ENCODE data around the gene CNOT6.
"Not testable (repeated sequence)": the region's sequence is repeated elsewhere in the genome, so short reads cannot be mapped to it uniquely, and the experiment has no call there.

Gene CNOT6

DNA sequence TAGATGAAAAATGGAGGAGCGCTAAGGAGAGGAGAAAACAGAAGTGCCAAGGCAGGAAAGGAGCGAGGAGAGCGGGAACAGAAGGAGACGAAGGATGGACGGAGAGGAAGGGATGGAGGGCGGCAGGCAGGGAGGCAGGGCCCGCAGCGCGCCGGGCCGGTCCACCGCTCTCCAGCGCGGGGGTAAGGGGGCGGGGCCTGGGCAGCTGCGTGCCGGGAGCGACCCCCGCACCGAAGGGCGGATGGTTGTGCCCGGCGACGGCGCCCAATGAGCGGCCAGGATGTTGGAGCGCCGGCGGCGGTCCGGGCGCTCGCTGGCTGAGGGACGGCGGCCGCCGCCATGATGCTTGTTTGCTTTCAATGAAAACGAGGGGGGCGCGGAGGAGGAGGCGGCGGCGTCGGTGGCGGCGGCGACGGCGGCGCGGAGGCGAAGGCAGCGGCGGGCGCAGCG lies at the start of gene CNOT6:
Gene CNOT6 (plus strand): TSS at position 320 of the 450 bp plus-strand sequence. CDS start 34,898 bp downstream, outside the sequence.
- DNase-seq (ENCODE audit: low read depth in 2 of 2): peak; percentile 90 to 92

DNA sequence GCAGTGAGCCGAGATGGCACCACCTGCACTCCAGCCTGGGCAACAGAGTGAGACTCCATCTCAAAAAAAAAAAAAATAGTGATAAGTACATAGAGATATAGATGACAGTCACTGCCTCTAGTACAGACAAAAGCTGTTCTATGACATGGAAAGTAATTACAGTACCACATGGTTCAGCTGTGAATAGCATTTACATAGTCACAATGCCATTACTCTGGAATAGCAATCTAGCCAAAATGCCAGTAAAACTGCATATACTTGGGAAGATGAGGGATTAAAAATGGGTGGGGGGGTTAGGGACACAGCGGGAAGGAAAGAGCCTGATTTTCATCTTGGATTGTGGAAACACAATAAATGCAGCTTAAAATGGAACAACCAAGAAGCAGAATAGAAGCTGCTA lies 39.4 kb upstream of the CNOT6 start:
- DNase-seq (ENCODE audit: low read depth in 2 of 2): no peak

GRCh38 chr5:180455872-180456271 lies 38.3 kb upstream of the CNOT6 start:
- no peak for DNase-seq (ENCODE audit: low read depth in 2 of 2)

DNA sequence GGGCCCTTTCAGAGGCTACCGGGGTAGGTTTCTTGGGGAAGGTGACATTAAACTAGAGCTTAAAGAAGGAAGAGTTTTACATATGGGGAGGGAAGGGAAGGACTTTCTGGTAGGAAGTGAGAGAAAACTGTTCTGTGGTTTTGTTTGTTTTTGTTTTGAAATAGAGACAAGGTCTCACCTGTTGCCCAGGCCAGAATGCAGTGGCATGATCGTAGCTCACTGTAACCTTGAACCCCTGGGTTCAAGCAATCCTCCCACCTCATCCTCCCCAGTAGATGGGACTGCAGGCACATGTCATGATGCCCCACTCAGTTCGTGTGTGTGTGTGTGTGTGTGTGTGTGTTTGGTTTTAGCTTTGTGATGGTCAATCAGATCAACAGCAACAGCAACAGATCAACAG lies 37.4 kb upstream of the CNOT6 start:
- no peak for DNase-seq (ENCODE audit: low read depth in 2 of 2)

GRCh38 chr5:180458852-180459673 lies 35.1 kb upstream of the CNOT6 start:
- DNase-seq (ENCODE audit: low read depth in 2 of 2): not testable (repeated sequence)

DNA sequence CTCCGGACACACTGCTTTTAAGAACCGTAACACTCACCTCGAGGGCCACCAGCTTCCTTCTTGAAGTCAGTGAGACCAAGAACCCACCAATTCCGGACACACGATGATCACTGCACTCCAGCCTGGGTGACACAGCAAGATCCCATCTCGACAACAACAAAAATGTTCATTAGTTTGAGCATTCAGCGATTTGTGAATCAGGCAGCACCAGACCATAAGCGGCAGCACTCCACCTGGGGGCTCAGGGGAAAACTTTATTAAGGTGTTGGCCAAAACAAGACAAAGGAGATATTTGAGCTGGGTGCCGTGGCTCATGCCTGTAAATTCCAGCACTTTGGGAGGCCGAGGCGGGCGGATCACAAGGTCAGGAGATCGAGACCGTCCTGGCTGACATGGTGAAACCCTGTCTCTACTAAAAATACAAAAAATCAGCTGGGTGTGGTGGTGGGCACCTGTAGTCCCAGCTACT lies 34.5 kb upstream of the CNOT6 start:
- DNase-seq (ENCODE audit: low read depth in 2 of 2): not testable (repeated sequence)

GRCh38 chr5:180460834-180461233 lies 33.3 kb upstream of the CNOT6 start:
- DNase-seq (ENCODE audit: low read depth in 2 of 2): no peak

DNA sequence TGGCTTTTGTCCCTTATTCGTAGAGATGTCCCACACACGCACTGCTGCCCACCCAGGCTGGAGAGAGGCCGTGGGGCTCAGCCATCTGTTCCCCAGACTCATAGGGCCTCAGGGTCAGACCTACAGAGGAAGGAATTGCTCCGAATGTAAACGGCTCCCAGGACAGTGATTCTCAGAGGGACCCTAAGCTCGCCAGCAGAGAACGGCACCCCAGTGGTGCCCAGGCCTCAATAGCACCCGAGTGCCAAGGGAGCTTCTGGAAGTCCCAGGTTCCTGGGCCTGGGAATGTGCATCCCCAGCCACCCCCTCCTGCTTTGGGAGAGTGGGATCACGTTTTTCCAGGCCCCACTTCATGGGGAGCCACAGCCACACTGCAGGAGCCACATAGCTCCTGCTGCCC lies 32.9 kb upstream of the CNOT6 start:
- no peak for DNase-seq (ENCODE audit: low read depth in 2 of 2)

GRCh38 chr5:180463216-180463900 lies 30.8 kb upstream of the CNOT6 start:
- DNase-seq (ENCODE audit: low read depth in 2 of 2): no peak

GRCh38 chr5:180463916-180464602 lies 30.1 kb upstream of the CNOT6 start:
- no peak for DNase-seq (ENCODE audit: low read depth in 2 of 2)

DNA sequence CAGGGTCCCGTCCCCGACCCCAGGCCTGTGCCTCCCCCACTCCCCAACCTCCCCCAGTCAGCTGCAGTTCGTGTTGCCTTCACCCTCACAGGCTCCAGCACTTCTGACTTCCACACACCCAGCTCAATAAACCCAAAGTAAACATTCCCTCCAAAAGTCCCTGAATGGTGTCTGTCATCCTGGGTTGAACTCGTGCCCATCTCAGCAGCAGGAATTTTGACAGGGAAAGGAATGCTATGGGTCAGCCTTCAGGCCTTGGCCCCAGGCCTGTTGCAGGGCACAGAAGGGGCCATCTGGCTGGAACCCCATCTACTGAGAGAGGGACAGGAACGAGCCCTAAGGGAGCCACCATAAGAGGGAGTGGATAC lies 29.6 kb upstream of the CNOT6 start:
- DNase-seq (ENCODE audit: low read depth in 2 of 2): no peak

DNA sequence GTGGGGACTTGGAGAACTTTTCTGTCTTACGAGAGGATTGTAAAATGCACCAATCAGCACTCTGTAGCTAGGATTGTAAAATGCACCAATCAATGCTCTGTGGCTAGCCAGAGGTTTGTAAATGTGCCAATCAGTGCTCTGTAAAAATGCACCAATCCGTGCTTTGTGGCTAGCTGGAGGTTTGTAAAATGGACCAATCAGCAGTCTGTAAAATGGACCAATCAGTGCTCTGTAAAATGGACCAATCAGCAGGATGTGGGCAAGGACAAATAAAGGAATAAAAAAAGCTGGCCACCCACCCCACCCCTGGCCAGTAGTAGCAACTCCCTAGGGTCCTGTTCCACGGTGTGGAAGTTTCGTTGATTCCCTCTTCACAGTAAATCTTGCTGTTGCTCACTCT lies 29.1 kb upstream of the CNOT6 start:
- DNase-seq (ENCODE audit: low read depth in 2 of 2): not testable (repeated sequence)

DNA sequence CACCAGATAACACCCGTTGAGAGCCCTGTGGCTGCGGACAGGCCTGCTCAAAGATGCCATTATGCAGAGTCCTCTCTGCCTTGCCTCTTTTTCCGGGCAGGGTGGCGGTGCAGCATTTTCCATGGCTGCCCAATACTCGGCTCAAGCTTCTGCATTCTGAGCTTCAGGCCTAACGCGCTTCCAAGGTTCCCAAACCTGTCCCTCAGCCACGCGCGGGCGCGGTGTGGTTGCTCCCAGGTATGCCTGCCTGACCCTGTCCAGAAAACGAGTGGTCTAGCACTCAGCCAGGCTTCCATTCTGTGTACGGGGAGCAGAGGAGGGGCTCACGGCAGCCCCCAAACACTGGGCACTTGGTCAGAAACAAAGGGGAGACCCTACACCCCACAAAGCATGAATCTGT lies 27.9 kb upstream of the CNOT6 start:
- no peak for DNase-seq (ENCODE audit: low read depth in 2 of 2)

DNA sequence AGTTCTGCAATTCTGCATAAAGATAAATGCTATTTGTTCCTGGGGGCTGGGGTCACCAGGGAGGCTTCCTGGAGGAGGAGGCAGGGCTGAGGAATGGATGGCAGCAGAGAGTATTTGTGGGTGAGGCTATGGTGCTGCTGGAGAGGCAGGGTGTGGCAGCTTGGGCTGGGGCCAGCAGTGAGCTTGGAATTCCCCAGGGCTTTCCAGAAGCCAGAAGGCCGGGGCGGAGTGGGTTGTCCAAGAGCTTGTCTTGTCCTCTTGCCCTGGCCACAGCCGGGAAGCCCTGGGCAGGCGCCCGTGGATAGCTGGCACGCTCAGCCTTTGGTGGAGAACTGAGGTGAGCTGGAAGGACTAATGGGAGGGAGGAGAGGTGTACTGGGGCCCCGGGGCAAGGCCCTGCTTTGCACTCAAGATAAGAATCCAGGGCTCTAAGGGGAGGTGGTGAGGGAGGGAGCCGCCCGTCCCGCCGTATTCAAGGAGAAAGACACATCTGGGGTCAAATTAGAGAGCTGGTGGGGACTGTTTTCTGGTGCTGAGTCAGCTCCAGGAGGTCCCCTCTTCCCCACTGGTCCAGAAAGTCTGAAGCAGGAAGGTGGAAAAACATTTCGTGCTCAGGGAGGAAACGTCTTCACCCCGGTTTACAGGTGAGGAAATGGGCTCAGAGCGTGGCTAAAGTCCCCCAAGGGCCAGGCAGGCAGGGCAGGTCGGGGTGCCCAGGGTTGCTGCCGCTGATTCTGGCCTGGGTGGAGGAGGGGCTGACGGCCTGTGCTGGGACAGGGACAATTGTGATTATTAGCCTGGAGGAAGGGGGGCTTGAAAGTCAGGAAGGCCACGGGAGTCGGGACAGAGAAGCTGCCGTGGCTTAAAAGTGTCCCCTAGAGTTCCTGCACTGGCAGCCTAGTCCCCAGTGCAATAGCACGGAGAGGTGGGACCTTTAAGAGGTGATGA lies 26.9 kb upstream of the CNOT6 start:
- DNase-seq (ENCODE audit: low read depth in 2 of 2): no peak

DNA sequence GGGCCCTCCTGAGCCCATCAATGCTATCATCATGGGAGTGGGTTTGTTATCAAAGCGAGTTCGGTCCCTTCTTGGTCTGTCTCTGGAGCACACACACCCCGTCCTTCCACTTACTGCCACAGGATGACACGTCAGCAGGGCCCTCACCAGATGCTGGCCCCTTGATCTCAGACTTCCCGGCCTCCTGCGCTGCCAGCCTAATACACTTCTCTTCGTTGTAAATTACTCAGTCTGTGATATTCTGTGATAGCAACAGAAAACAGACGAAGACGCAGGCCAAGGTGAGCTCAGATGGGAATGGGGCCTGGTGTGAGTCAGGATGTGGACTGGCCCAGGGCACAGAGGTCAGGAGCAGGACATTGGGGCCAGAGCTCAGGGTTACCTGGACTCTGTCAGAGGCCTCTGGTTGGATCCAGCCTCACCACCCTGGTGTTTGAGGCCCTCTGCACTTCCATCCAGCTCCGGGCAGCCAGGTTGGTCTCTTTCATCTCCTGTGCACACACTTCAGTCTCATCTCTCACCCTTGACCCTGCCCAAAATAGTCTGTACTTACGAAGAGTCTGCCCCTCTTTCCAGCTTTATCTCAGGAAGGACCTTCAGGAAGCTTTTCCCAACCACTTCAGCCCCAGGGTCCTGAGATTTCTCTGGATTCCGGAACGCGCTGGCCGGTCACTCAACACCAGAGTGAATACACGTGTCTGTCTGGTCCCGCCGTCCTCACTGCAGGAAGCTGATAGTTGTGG lies 26.0 kb upstream of the CNOT6 start:
- DNase-seq (ENCODE audit: low read depth in 2 of 2): no peak

DNA sequence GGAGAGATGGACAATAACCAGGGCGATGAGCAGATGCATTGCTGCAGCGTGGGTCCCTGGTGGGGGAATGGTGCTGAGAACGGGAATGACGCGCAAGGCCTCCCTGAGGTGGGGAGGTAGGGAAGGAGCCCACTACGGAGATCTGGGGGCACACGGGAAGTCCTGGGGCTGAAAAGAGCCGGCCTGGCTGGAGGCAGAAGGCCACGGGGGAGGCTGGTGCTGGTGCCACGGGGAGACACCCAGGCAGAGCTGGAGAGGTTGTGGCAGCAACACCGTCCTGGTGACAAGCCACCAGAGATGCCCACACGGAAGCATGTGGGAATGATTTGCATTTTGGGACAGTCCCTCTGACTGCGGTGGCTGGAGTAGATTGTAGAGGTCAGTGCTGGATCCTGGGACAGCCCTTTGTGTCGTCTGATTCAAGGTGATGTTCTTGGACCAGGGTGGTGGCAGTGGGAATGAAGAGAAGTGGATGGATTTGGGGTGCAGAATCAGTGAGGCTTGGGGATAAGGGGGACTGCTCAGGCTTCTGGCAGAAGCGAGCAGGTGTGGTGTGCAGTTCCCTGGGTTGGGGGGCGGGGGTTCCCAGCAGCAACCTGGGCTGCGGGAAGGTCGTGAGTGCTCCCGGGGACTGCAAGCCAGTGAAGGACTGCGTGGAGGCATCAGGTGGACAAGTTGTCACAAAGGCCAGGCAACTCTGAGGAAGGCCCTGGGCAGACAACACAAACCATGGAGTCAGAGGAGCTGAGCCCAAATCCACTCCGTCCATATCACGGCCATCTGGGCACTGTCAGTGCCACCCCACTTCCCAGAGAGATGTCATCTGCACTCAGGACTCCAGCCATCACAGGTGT lies 25.2 kb upstream of the CNOT6 start:
- DNase-seq (ENCODE audit: low read depth in 2 of 2): no peak

- no peak for DNase-seq (ENCODE audit: low read depth in 2 of 2)
Observed at GRCh38 chr5:180469586-180469865, 24.7 kb upstream of the CNOT6 start.

DNA sequence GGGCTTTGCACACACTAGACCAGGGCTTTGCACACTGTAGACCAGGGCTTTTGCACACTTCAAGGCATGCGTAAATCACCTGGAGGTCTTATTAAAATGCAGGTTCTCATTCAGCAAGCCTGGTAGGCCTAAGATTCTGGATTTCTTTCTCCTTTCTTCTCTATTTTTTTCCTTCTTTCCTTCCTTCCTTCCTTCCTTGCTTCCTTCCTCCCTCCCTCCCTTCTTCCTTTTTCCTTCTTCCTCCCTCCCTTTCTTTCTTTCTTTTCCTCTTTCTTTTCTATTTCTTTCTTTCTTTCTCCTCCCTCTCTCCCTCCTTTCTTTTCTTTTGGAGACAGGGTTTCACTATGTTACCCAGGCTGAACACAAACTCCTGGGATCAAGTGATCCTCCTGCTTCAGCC lies 24.3 kb upstream of the CNOT6 start:
- no peak for DNase-seq (ENCODE audit: low read depth in 2 of 2)

DNA sequence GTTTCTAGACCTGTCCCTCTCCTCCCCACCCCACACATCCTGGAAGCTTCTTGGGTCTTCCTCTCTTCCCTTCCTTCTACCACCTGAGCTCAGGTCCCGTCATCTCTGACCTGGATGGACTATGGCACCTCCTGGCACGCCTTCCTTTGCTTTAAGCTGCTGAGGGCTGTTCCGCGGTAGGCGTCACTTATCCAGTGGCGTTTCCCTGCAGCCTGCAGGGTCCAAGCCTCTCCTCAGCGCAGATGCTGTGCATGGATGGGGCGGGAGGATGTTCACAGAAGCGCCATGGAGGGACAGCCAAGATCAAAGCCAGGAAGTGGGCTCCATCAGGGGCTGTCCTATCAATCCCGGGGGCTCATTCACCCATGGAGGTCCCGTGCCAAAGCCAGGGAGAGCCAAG lies 23.8 kb upstream of the CNOT6 start:
- DNase-seq (ENCODE audit: low read depth in 2 of 2): no peak
